Measurements from ENCODE around the gene FHAD1. TPM values are rescaled to one million over a fixed set of nuclear protein-coding genes. Genes with fewer than 3 reads are reported as not detected.
A peak's percentile ranks its signal among the peaks of the same experiment; 100 is the strongest.

Gene FHAD1
- total RNA-seq, 4 donors from 2014 or later = not detected

DNA sequence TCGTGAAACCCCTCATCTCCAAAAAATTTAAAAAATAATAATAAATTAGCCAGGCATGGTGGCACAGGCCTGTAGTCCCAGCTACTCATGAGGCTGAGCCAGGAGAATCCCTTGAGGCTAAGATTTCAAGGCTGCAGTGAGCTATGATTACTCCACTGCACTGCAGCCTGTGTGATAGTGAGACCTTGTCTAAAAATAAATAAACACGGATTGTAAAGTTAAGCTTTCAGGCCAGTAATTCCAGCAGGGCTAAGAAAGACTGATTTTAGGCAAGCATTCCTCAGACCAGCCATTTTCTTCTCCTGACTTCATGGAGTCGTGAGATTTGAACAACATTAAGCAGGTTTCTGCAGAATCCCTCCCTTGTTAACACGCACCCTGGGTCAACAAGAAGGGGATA, 85.5 kb downstream of the FHAD1 start:
- DNase-seq = no peak
- H3K36me3 ChIP-seq = no peaks in the 10 kb centered on the region
- peaks cover 0 to 6% (median 4%) of the 10 kb centered on the region in 3 donors for H3K27me3 ChIP-seq
- no peak for TF ChIP-seq POLR2A (IDR thresholded peaks at IDR 0.05)
- TF ChIP-seq, protein P1, sequence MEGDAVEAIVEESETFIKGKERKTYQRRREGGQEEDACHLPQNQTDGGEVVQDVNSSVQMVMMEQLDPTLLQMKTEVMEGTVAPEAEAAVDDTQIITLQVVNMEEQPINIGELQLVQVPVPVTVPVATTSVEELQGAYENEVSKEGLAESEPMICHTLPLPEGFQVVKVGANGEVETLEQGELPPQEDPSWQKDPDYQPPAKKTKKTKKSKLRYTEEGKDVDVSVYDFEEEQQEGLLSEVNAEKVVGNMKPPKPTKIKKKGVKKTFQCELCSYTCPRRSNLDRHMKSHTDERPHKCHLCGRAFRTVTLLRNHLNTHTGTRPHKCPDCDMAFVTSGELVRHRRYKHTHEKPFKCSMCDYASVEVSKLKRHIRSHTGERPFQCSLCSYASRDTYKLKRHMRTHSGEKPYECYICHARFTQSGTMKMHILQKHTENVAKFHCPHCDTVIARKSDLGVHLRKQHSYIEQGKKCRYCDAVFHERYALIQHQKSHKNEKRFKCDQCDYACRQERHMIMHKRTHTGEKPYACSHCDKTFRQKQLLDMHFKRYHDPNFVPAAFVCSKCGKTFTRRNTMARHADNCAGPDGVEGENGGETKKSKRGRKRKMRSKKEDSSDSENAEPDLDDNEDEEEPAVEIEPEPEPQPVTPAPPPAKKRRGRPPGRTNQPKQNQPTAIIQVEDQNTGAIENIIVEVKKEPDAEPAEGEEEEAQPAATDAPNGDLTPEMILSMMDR (IDR thresholded peaks at IDR 0.05 in 4 of 5, conservative IDR thresholded peaks at IDR 0.05 in 1 of 5) = no peak
- no peaks in the 10 kb centered on the region for H3K9me3 ChIP-seq
- H3K27ac ChIP-seq = no peak overlapping the region
- ATAC-seq = no peak
- intact Hi-C loops (cut with DNase I; ENCODE audit: low total_unique reads) = no loop called here
- peaks cover 17 to 20% of the 10 kb centered on the region in 2 donors for H3K4me1 ChIP-seq
- in situ Hi-C loops (cut with MboI; ENCODE audit: low sequenced_read_pairs in 4 of 4) = no loop called here
- H3K4me3 ChIP-seq = no peak overlapping the region

DNA sequence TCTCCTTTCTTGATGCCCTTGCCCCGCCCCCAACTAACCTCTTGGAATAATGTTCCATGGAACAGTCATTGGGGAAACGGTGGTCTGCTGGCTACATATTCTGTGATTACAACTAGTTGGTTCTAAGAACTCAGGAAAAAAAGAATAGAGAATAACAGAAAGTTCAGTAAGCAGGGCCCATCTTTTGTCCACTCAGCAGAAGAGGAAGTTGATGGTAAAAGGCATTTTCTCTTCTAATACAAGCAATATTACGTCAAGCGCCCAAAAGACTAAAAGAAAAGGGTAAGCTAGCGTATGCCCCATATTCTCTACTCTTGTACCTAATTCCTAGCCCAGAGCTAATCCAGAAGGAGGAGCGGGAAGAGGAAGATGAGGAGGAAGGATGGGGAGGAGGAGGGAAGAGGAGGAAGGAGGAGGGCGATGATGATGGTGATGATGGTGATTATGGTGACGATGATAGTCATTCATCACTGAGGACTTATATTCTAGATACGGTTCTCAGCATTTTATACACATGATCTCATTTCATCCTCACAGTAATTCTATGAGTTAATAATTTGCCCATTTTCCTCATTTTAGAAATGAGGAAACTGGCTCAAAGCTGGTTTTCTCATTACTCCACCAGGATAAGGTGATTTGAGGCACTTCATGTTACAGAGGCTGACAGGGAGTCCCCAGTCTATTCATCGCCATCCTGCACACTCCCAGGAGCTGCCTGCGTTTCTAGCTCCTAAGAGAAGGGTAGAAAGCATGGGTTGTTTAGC, 86.1 kb downstream of the FHAD1 start:
- ATAC-seq (no peak), DNase-seq (no peak)
- in situ Hi-C loops (cut with MboI; ENCODE audit: low sequenced_read_pairs in 4 of 4) = no loop called here
- H3K27me3 ChIP-seq = peaks cover 0 to 6% (median 4%) of the 10 kb centered on the region in 3 donors
- H3K4me1 ChIP-seq = peaks cover 17 to 23% of the 10 kb centered on the region in 2 donors
- TF ChIP-seq, protein P1 (IDR thresholded peaks at IDR 0.05 in 4 of 5, conservative IDR thresholded peaks at IDR 0.05 in 1 of 5) = no peak
- no peak for TF ChIP-seq POLR2A (IDR thresholded peaks at IDR 0.05)
- intact Hi-C loops (cut with DNase I; ENCODE audit: low total_unique reads) = no loop called here
- H3K4me3 ChIP-seq = no peak overlapping the region
- H3K27ac ChIP-seq = no peak overlapping the region
- H3K9me3 ChIP-seq = no peaks in the 10 kb centered on the region
- H3K36me3 ChIP-seq = no peaks in the 10 kb centered on the region

DNA sequence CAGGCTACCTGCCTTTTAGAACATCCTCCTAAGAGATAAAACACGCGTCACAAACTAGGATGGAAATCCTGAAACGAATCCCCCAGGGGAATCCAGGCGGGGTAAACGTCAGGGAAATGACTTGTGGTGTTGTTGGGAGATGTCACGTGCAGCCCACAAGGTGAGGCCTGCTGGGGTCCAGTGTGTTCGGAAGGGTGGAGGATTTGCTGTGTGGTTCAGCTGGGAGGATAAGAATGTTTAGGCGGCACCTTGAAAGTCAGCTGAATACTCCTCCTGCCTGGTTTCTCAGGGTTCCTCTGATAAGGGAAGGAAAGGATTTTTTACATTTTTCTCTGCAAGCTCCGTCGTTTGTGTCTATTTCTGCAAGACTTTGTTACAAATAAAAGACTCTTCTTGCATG, 88.0 kb downstream of the FHAD1 start:
- Histone ChIP-seq H3K9me3 (no peaks in the 10 kb centered on the region), H3K36me3 (no peaks in the 10 kb centered on the region), H3K27me3 (peaks cover 0 to 7% (median 2%) of the 10 kb centered on the region in 3 donors), H3K4me1 (peaks cover 3 to 6% of the 10 kb centered on the region in 2 donors), H3K27ac (no peak overlapping the region), H3K4me3 (no peak overlapping the region)
- TF ChIP-seq POLR2A (IDR thresholded peaks at IDR 0.05) = no peak
- TF ChIP-seq, protein P1 (IDR thresholded peaks at IDR 0.05 in 4 of 5, conservative IDR thresholded peaks at IDR 0.05 in 1 of 5) = no peak
- in situ Hi-C loops (cut with MboI; ENCODE audit: low sequenced_read_pairs in 4 of 4) = no loop called here
- ATAC-seq (no peak), DNase-seq (no peak)
- intact Hi-C loops (cut with DNase I; ENCODE audit: low total_unique reads) = no loop called here

DNA sequence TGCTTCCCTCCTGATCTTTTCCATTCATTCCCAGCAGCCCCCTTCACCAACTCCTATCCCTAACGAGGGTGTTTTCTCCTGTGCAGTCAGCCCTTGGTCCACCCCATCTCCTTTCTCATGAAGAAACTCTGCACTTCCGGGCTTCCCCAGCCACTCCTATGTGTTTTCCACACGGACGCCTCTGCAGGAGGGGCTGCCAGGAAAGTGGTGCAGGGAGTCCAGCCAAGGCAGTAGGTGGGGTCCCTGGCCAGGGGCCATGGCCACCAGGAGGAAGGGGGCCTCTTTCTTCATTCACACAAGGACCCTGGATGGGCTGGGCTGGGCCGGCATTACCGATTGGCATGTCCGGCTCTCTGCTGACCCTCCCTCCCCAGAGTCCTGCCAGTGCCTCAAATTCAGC, 89.8 kb downstream of the FHAD1 start:
- H3K4me3 ChIP-seq = no peak overlapping the region
- no peaks in the 10 kb centered on the region for H3K36me3 ChIP-seq
- no peak for DNase-seq
- TF ChIP-seq, protein P1 (IDR thresholded peaks at IDR 0.05 in 4 of 5, conservative IDR thresholded peaks at IDR 0.05 in 1 of 5) = no peak
- no peak for TF ChIP-seq POLR2A (IDR thresholded peaks at IDR 0.05)
- H3K4me1 ChIP-seq = peaks cover 3 to 6% of the 10 kb centered on the region in 2 donors
- no peak for ATAC-seq
- in situ Hi-C loops (cut with MboI; ENCODE audit: low sequenced_read_pairs in 4 of 4) = no loop called here
- no peaks in the 10 kb centered on the region for H3K9me3 ChIP-seq
- intact Hi-C loops (cut with DNase I; ENCODE audit: low total_unique reads) = no loop called here
- H3K27ac ChIP-seq = peak overlapping the region in 3 of 4 donors; percentile 27 to 42 (median 36)
- H3K27me3 ChIP-seq = peaks cover 0 to 7% (median 2%) of the 10 kb centered on the region in 3 donors
